Measurements from ENCODE around the gene WDR18.
"Not testable (repeated sequence)": the region's sequence is repeated elsewhere in the genome, so short reads cannot be mapped to it uniquely, and the experiment has no call there.

Gene WDR18

GRCh38 chr19:1014161-1015060 is 30.3 kb downstream of the WDR18 start:
- Mint-ChIP-seq H3K4me1 (peaks cover 49% of the 10 kb centered on the region), H3K27me3 (no peaks in the 10 kb centered on the region), H3K27ac (no peak overlapping the region), H3K4me3 (no peak overlapping the region), H3K36me3 (peaks cover 19% of the 10 kb centered on the region), H3K9me3 (no peaks in the 10 kb centered on the region)
- ATAC-seq: no peak

GRCh38 chr19:1015061-1015781 is 31.1 kb downstream of the WDR18 start:
- Mint-ChIP-seq H3K27ac (no peak overlapping the region), H3K36me3 (peaks cover 12% of the 10 kb centered on the region), H3K4me1 (peaks cover 57% of the 10 kb centered on the region), H3K27me3 (no peaks in the 10 kb centered on the region), H3K4me3 (no peak overlapping the region), H3K9me3 (no peaks in the 10 kb centered on the region)
- ATAC-seq: no peak

GRCh38 chr19:1015782-1016646 is 31.9 kb downstream of the WDR18 start:
- H3K27ac Mint-ChIP-seq: peak overlapping the region; percentile 94
- peaks cover 59% of the 10 kb centered on the region for H3K4me1 Mint-ChIP-seq
- peak overlapping the region; percentile 18 for H3K4me3 Mint-ChIP-seq
- H3K9me3 Mint-ChIP-seq: no peaks in the 10 kb centered on the region
- ATAC-seq: no peak
- no peaks in the 10 kb centered on the region for H3K27me3 Mint-ChIP-seq
- peaks cover 10% of the 10 kb centered on the region for H3K36me3 Mint-ChIP-seq

- no peaks in the 10 kb centered on the region for H3K9me3 Mint-ChIP-seq
- H3K4me3 Mint-ChIP-seq: peak overlapping the region; percentile 91
- H3K27ac Mint-ChIP-seq: peak overlapping the region; percentile 94
- H3K36me3 Mint-ChIP-seq: peaks cover 7% of the 10 kb centered on the region
- H3K4me1 Mint-ChIP-seq: peaks cover 63% of the 10 kb centered on the region
- ATAC-seq: no peak
- no peaks in the 10 kb centered on the region for H3K27me3 Mint-ChIP-seq
These were observed 32.5 kb downstream of the WDR18 start for GRCh38 chr19:1016647-1017114.

GRCh38 chr19:1017115-1017905 is 33.2 kb downstream of the WDR18 start:
- Mint-ChIP-seq H3K36me3 (peaks cover 7% of the 10 kb centered on the region), H3K9me3 (no peaks in the 10 kb centered on the region), H3K4me1 (peaks cover 65% of the 10 kb centered on the region), H3K27me3 (no peaks in the 10 kb centered on the region), H3K4me3 (peak overlapping the region; percentile 91), H3K27ac (peak overlapping the region; percentile 94)
- ATAC-seq: peak; percentile 21

- ATAC-seq: no peak
- H3K9me3 Mint-ChIP-seq: no peaks in the 10 kb centered on the region
- no peaks in the 10 kb centered on the region for H3K27me3 Mint-ChIP-seq
- H3K36me3 Mint-ChIP-seq: peaks cover 7% of the 10 kb centered on the region
- H3K27ac Mint-ChIP-seq: peak overlapping the region; percentile 94
- H3K4me3 Mint-ChIP-seq: peak overlapping the region; percentile 91
- H3K4me1 Mint-ChIP-seq: peaks cover 65% of the 10 kb centered on the region
These were observed 33.8 kb downstream of the WDR18 start for GRCh38 chr19:1017906-1018305.

GRCh38 chr19:1018393-1018792 is 34.2 kb downstream of the WDR18 start:
- Mint-ChIP-seq H3K4me3 (peak overlapping the region; percentile 91), H3K9me3 (no peaks in the 10 kb centered on the region), H3K27me3 (no peaks in the 10 kb centered on the region), H3K27ac (peak overlapping the region; percentile 94), H3K4me1 (peaks cover 65% of the 10 kb centered on the region), H3K36me3 (peaks cover 7% of the 10 kb centered on the region)
- no peak for ATAC-seq

GRCh38 chr19:1018932-1019615 is 34.9 kb downstream of the WDR18 start:
- Mint-ChIP-seq H3K4me3 (peak overlapping the region; percentile 91), H3K27me3 (no peaks in the 10 kb centered on the region), H3K36me3 (peaks cover 7% of the 10 kb centered on the region), H3K9me3 (no peaks in the 10 kb centered on the region), H3K4me1 (peaks cover 58% of the 10 kb centered on the region), H3K27ac (peak overlapping the region; percentile 94)
- ATAC-seq: no peak

- H3K27me3 Mint-ChIP-seq: no peaks in the 10 kb centered on the region
- peaks cover 55% of the 10 kb centered on the region for H3K4me1 Mint-ChIP-seq
- peak overlapping the region; percentile 91 for H3K4me3 Mint-ChIP-seq
- no peak for ATAC-seq
- H3K36me3 Mint-ChIP-seq: peaks cover 7% of the 10 kb centered on the region
- H3K9me3 Mint-ChIP-seq: no peaks in the 10 kb centered on the region
- H3K27ac Mint-ChIP-seq: peak overlapping the region; percentile 94
These were observed 35.4 kb downstream of the WDR18 start for GRCh38 chr19:1019616-1019961.

GRCh38 chr19:1019980-1020867 is 36.1 kb downstream of the WDR18 start:
- Mint-ChIP-seq H3K27ac (peak overlapping the region; percentile 94), H3K9me3 (no peaks in the 10 kb centered on the region), H3K4me1 (peaks cover 55% of the 10 kb centered on the region), H3K4me3 (peak overlapping the region; percentile 91), H3K27me3 (no peaks in the 10 kb centered on the region), H3K36me3 (peaks cover 7% of the 10 kb centered on the region)
- ATAC-seq: no peak

GRCh38 chr19:1020868-1021425 is 36.8 kb downstream of the WDR18 start, which contains the start of gene TMEM259:
Gene TMEM259, minus strand, starts transcription at chr19:1021123. Its CDS starts 127 bp downstream, at chr19:1020996.
- no peaks in the 10 kb centered on the region for H3K9me3 Mint-ChIP-seq
- H3K4me1 Mint-ChIP-seq: peaks cover 53% of the 10 kb centered on the region
- peak within 1 kb of the TSS; percentile 94 for H3K27ac Mint-ChIP-seq
- H3K4me3 Mint-ChIP-seq: peak within 1 kb of the TSS; percentile 91
- H3K27me3 Mint-ChIP-seq: no peaks in the 10 kb centered on the region
- peak; percentile 94 for ATAC-seq
- peaks cover 7% of the 10 kb centered on the region for H3K36me3 Mint-ChIP-seq

GRCh38 chr19:1023883-1024188 is 39.7 kb downstream of the WDR18 start:
- not testable (repeated sequence) for H3K4me3 Mint-ChIP-seq, H3K9me3 Mint-ChIP-seq, ATAC-seq, H3K27ac Mint-ChIP-seq, H3K36me3 Mint-ChIP-seq, H3K27me3 Mint-ChIP-seq
- peaks cover 32% of the 10 kb centered on the region for H3K4me1 Mint-ChIP-seq

- not testable (repeated sequence) for H3K27ac Mint-ChIP-seq, ATAC-seq, H3K27me3 Mint-ChIP-seq, H3K9me3 Mint-ChIP-seq, H3K36me3 Mint-ChIP-seq, H3K4me3 Mint-ChIP-seq
- H3K4me1 Mint-ChIP-seq: peaks cover 26% of the 10 kb centered on the region
These were observed 40.9 kb downstream of the WDR18 start for GRCh38 chr19:1025080-1025479.
